IPS DF 6.9 (cell line): ENCODE data around the gene KCNJ15.

Experiments
- DNase-seq: peaks from one replicate; pipeline ENCODE4 v3.0.0-alpha.2; 2013; ENCODE audit warnings: low read depth, low spot score
- H3K27ac ChIP-seq: one replicate; pipeline ENCODE4 v1.5.1; 2013; ENCODE audit warnings: low read length, control low read depth
- H3K27me3 ChIP-seq: 2 replicates; pipeline ENCODE4 v1.6.1; 2013; ENCODE audit warnings: mild to moderate bottlenecking, low read length; ENCODE audit not compliant: control insufficient read depth, insufficient read depth
- H3K36me3 ChIP-seq: 2 replicates; pipeline ENCODE4 v1.6.1; 2013; ENCODE audit warnings: low read length; ENCODE audit not compliant: control insufficient read depth, insufficient read depth
- H3K4me1 ChIP-seq: 2 replicates; pipeline ENCODE4 v1.6.1; 2013; ENCODE audit warnings: low read length; ENCODE audit not compliant: control insufficient read depth, insufficient read depth
- H3K4me3 ChIP-seq: 2 replicates; pipeline ENCODE4 v1.5.1; 2013; ENCODE audit warnings: mild to moderate bottlenecking, low read length
- H3K9me3 ChIP-seq: 2 replicates; pipeline ENCODE4 v1.6.1; 2013; ENCODE audit warnings: low read length, inconsistent platforms; ENCODE audit not compliant: control insufficient read depth, insufficient read depth
- WGBS: extraction: QIAGEN DNeasy Blood & Tissue Kit; methylation state at CpG from one replicate; pipeline ENCODE4 v1.1.7; 2013; ENCODE audit warnings: mixed read lengths, missing lambda C conversion rate; ENCODE audit not compliant: insufficient read length, insufficient coverage; 5-methylcytosine and 5-hydroxymethylcytosine counted together

KCNJ15 gene

DNA sequence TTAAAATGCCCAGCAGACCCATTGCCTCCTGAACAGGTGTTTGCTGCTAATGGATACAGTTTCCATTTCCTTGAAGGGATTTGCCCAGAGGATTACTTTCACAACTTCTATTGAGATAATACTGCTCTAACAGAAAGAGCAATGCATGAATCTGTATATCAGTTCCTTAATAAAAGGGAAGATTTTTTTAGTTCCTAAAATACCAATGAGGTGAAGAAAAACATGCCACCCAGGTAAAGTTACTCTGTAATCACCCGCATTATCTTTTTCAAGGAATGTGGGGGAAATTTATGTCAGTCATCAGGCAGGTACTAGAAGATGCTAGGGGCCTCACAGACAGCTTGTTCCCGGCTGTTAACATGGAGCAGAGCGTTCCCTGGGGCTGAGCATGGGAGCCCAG lies 41.1 kb downstream of the KCNJ15 start:
- no CpG with 5 or more reads among the region's 3 CpGs for WGBS
- no peak overlapping the region for H3K27ac ChIP-seq
- no peaks in the 10 kb centered on the region for H3K36me3 ChIP-seq
- peaks cover 3% of the 10 kb centered on the region; the same call in 1 of the 2 replicates for H3K4me1 ChIP-seq
- DNase-seq = no peak
- no peaks in the 10 kb centered on the region for H3K27me3 ChIP-seq
- no peak overlapping the region for H3K4me3 ChIP-seq
- no peaks in the 10 kb centered on the region for H3K9me3 ChIP-seq

- no peak for DNase-seq
- H3K9me3 ChIP-seq = no peaks in the 10 kb centered on the region
- no CpG with 5 or more reads among the region's 3 CpGs for WGBS
- H3K27me3 ChIP-seq = no peaks in the 10 kb centered on the region
- H3K36me3 ChIP-seq = no peaks in the 10 kb centered on the region
- H3K27ac ChIP-seq = no peak overlapping the region
- H3K4me3 ChIP-seq = no peak overlapping the region
- H3K4me1 ChIP-seq = peaks cover 3% of the 10 kb centered on the region; the same call in 1 of the 2 replicates
These were observed 42.0 kb downstream of the KCNJ15 start for GRCh38 chr21:38298832-38299231.

DNA sequence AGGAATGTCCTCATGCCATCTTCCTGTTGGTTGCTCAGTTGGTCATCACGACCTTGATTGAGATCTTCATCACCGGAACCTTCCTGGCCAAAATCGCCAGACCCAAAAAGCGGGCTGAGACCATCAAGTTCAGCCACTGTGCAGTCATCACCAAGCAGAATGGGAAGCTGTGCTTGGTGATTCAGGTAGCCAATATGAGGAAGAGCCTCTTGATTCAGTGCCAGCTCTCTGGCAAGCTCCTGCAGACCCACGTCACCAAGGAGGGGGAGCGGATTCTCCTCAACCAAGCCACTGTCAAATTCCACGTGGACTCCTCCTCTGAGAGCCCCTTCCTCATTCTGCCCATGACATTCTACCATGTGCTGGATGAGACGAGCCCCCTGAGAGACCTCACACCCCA lies 42.9 kb downstream of the KCNJ15 start:
- DNase-seq = no peak
- Histone ChIP-seq H3K36me3 (no peaks in the 10 kb centered on the region), H3K4me1 (peaks cover 3% of the 10 kb centered on the region; the same call in 1 of the 2 replicates), H3K9me3 (no peaks in the 10 kb centered on the region), H3K4me3 (no peak overlapping the region), H3K27ac (no peak overlapping the region), H3K27me3 (no peaks in the 10 kb centered on the region)
- WGBS = no CpG with 5 or more reads among the region's 8 CpGs

DNA sequence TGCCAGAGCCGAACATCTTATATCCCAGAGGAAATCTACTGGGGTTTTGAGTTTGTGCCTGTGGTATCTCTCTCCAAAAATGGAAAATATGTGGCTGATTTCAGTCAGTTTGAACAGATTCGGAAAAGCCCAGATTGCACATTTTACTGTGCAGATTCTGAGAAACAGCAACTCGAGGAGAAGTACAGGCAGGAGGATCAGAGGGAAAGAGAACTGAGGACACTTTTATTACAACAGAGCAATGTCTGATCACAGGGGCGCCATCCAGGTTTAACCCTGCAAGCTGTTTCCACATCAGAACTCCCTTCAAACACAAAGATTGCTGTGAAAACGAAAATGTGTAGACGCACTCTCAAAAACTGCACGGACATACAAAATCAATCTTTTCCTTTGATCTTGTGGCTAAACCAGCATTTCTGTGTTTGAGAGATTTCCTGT lies 43.4 kb downstream of the KCNJ15 start:
- no peaks in the 10 kb centered on the region for H3K9me3 ChIP-seq

DNA sequence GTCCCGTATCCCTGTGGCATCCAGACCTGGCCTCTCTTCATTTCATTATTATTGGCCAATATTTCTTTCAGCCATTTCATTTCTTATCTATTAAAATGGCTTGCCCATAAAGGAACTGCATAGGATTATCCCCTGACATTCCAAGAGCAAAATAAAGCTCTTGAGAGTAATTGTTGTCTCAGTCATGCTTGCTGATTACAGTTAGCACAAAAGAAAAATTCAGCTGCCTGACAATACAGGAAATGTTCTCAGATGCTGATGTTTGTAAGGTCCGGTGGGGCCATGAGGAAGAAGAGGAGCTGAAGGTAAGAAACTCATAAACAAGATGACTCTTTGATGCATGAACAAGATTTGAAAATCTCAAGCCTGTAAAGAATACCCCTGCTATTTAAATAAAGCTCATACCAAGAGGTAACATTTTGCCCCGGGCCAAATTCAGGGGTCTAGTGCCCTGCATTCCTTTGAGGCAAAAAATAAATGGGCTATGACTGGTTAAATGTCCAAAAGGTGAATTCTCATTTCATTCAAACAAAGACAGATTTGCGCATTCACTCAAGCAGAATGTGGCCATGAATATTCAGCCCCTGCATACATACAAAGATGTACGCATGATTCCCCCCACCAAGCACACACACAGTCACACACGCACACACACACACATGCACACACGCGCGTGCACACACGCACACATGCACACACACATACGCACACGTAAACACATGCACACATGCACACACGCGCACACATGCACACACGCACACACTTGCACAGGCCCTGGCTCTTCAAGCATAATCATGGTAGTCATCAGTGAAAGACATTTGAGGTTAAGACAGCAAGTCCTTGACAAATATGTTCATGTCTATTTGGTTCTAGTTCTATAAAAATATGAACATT lies 44.8 kb downstream of the KCNJ15 start:
- Histone ChIP-seq H3K27me3 (no peaks in the 10 kb centered on the region), H3K36me3 (no peaks in the 10 kb centered on the region), H3K4me1 (peaks cover 3% of the 10 kb centered on the region; the same call in 1 of the 2 replicates), H3K9me3 (no peaks in the 10 kb centered on the region), H3K27ac (no peak overlapping the region), H3K4me3 (no peak overlapping the region)
- no CpG with 5 or more reads among the region's 15 CpGs for WGBS
- DNase-seq = no peak

More for the DNA sequence above, 43.4 kb downstream of the KCNJ15 start:
- DNase-seq = no peak
- Histone ChIP-seq H3K36me3 (no peaks in the 10 kb centered on the region), H3K27ac (no peak overlapping the region), H3K4me1 (peaks cover 3% of the 10 kb centered on the region; the same call in 1 of the 2 replicates), H3K4me3 (no peak overlapping the region), H3K27me3 (no peaks in the 10 kb centered on the region)
- no CpG with 5 or more reads among the region's 7 CpGs for WGBS

DNA sequence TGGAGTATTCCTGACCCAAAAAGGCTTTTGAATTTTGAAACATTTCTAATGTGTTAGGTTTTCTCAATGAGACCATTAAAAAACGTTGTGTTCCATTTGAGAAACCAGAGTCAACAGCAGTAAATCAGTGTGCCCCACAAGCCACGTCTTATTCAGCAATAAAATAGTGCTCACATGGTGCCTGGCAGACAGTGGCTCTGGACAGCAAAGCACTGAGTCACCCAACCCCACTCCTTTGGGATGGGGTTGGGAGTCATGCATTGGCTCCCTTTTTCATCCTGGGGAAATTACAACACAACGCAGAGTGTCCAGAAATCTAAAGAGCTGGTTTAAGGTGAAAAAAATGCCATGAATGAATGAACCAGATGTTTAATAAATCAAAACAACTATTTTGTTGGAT lies 46.5 kb downstream of the KCNJ15 start:
- no peaks in the 10 kb centered on the region for H3K36me3 ChIP-seq
- WGBS = no CpG with 5 or more reads among the region's 3 CpGs
- no peak overlapping the region for H3K4me3 ChIP-seq
- 0 out of 2 replicates have a peak, but pooled peaks cover 2% of the 10 kb centered on the region for H3K4me1 ChIP-seq
- DNase-seq = no peak
- H3K27ac ChIP-seq = no peak overlapping the region
- no peaks in the 10 kb centered on the region for H3K9me3 ChIP-seq
- H3K27me3 ChIP-seq = no peaks in the 10 kb centered on the region

GRCh38 chr21:38306433-38307141 lies 49.8 kb downstream of the KCNJ15 start:
- no peaks in the 10 kb centered on the region for H3K27me3 ChIP-seq
- no peaks in the 10 kb centered on the region for H3K36me3 ChIP-seq
- DNase-seq = no peak
- H3K4me1 ChIP-seq = peaks cover 3% of the 10 kb centered on the region; the same call in 1 of the 2 replicates
- no peak overlapping the region for H3K4me3 ChIP-seq
- H3K9me3 ChIP-seq = no peaks in the 10 kb centered on the region
- H3K27ac ChIP-seq = no peak overlapping the region
- no CpG with 5 or more reads among the region's 7 CpGs for WGBS

DNA sequence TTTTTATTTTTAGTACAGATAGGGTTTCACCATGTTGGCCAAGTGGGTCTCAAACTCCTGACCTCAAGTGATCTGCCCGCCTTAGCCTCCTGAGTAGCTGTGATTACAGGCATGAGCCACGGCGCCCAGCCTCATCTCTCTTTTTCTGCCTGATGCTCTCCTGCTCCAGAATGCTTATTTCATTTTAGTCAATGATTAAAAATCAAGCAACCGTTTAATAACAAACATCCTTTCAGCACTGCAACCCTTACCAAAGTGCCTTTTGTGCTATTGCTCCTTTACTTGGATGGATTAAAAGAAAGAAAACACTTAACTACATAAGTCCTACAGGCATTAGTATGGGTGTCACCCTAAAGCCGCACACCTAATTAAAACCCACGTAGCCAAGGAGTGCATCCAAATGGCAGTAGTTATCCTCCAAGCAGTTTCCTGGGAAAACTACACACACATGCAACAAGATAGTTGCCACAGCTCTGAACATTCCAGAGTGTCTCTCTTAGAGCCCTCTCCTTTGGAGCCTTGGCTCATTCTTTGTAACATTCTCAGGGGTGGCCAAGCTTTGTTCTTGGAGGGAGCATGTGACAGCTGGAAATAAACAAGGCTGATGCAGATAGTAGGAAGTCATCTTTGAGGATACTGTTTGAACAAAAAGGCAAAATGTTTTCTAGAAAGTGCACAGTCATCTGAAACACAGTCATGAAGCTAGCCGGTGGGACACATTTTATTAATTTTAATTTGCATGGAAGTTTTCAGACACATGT lies 51.2 kb downstream of the KCNJ15 start:
- Histone ChIP-seq H3K9me3 (no peaks in the 10 kb centered on the region), H3K36me3 (no peaks in the 10 kb centered on the region), H3K4me3 (no peak overlapping the region), H3K27ac (no peak overlapping the region), H3K4me1 (peaks cover 1% of the 10 kb centered on the region; the same call in 1 of the 2 replicates), H3K27me3 (no peaks in the 10 kb centered on the region)
- DNase-seq = no peak
- WGBS = no CpG with 5 or more reads among the region's 7 CpGs

DNA sequence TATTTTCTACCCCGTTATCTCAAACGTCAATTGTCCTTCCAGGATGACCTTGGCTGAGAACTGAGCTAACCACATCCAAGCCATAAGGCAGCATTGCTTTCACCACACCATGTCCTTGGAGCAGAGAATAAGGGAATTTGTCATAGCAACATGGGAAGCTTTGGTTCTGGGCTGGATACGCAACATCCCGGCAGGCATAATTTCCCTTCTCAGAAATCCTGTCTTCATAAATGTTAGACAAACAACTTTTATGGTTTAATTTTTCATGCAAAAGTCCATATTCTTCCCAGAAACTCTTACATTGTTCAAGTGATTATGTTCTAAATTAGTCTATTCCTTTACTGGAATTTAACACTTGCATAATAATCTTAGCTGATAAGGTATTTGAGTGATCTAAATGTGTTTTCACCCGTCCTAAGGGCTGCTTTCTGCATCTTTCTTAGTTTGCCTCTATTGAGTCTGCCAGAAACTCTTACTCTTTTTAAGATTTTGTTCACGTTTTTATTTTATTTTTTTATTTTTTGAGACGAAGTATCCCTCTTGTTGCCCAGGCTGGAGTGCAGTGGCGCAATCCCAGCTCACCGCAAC lies 51.8 kb downstream of the KCNJ15 start:
- Histone ChIP-seq H3K27me3 (no peaks in the 10 kb centered on the region), H3K4me1 (peaks cover 1% of the 10 kb centered on the region; the same call in 1 of the 2 replicates), H3K9me3 (no peaks in the 10 kb centered on the region), H3K4me3 (no peak overlapping the region), H3K27ac (no peak overlapping the region), H3K36me3 (no peaks in the 10 kb centered on the region)
- no peak for DNase-seq
- no CpG with 5 or more reads among the region's 9 CpGs for WGBS
